HEK293 (cell line): Measurements from ENCODE around the gene EYA3.

Experiments
- CTCF ChIP-seq: fragments of 450-650 bp; formaldehyde crosslinking; IDR thresholded peaks from 2 replicates; pipeline ENCODE4 v1.5.1; 2016; ENCODE audit warnings: missing biosample characterization, missing genetic modification characterization
- KLF9 ChIP-seq: fragments of 450-650 bp; formaldehyde crosslinking; IDR thresholded peaks from 2 replicates; pipeline ENCODE4 v1.5.1; 2016; ENCODE audit warnings: missing biosample characterization, missing genetic modification characterization, low read depth
- MYNN ChIP-seq: fragments of 450-650 bp; formaldehyde crosslinking; IDR thresholded peaks from 2 replicates; pipeline ENCODE4 v1.5.1; 2016; ENCODE audit warnings: missing biosample characterization, missing genetic modification characterization, borderline replicate concordance
- REST ChIP-seq: fragments of 450-650 bp; formaldehyde crosslinking; IDR thresholded peaks from 2 replicates; pipeline ENCODE4 v1.5.1; 2016; ENCODE audit warnings: missing biosample characterization, missing genetic modification characterization
- SP2 ChIP-seq: fragments of 450-650 bp; formaldehyde crosslinking; IDR thresholded peaks from 2 replicates; pipeline ENCODE4 v1.5.1; 2016; ENCODE audit warnings: missing biosample characterization, missing genetic modification characterization
- ZBTB48 ChIP-seq: fragments of 450-650 bp; formaldehyde crosslinking; IDR thresholded peaks from 2 replicates; pipeline ENCODE4 v1.5.1; 2016; ENCODE audit warnings: missing biosample characterization, missing genetic modification characterization
- ZNF133 ChIP-seq: fragments of 450-650 bp; formaldehyde crosslinking; IDR thresholded peaks from 2 replicates; pipeline ENCODE4 v1.5.1; 2016; ENCODE audit warnings: missing biosample characterization, missing genetic modification characterization
- ZNF24 ChIP-seq: fragments of 450-650 bp; formaldehyde crosslinking; IDR thresholded peaks from 2 replicates; pipeline ENCODE4 v1.5.1; 2016; ENCODE audit warnings: missing biosample characterization, missing genetic modification characterization
- ZNF311 ChIP-seq: fragments of 450-650 bp; formaldehyde crosslinking; IDR thresholded peaks from 2 replicates; pipeline ENCODE4 v1.5.1; 2017; ENCODE audit warnings: missing biosample characterization, missing genetic modification characterization, borderline replicate concordance
- ZNF426 ChIP-seq: fragments of 450-650 bp; formaldehyde crosslinking; IDR thresholded peaks from 2 replicates; pipeline ENCODE4 v1.5.1; 2017; ENCODE audit warnings: missing biosample characterization, missing genetic modification characterization, mild to moderate bottlenecking, inconsistent platforms, moderate library complexity
- ZNF600 ChIP-seq: fragments of 450-650 bp; formaldehyde crosslinking; IDR thresholded peaks from 2 replicates; pipeline ENCODE4 v1.5.1; 2016; ENCODE audit warnings: missing biosample characterization, missing genetic modification characterization
- ZNF707 ChIP-seq: fragments of 450-650 bp; formaldehyde crosslinking; IDR thresholded peaks from 2 replicates; pipeline ENCODE4 v1.5.1; 2016; ENCODE audit warnings: missing biosample characterization, missing genetic modification characterization
- ZSCAN30 ChIP-seq: fragments of 450-650 bp; IDR thresholded peaks from 2 replicates; pipeline ENCODE4 v1.5.1; 2018; ENCODE audit warnings: missing biosample characterization, mild to moderate bottlenecking, missing genetic modification characterization, moderate library complexity

GRCh38 chr1:27993241-27993640, 95.2 kb downstream of the EYA3 start:
- TF ChIP-seq ZNF707 (tag by site-specific recombination): no peak
- no peak for TF ChIP-seq ZNF600 (tag by site-specific recombination)
- no peak for TF ChIP-seq CTCF
- no peak for TF ChIP-seq SP2 (tag by site-specific recombination)
- TF ChIP-seq ZSCAN30: no peak
- TF ChIP-seq ZNF426: no peak
- TF ChIP-seq KLF9 (tag by site-specific recombination): no peak
- TF ChIP-seq ZNF24: no peak
- TF ChIP-seq ZNF133: no peak
- TF ChIP-seq MYNN (tag by site-specific recombination): no peak
- TF ChIP-seq REST (tag by site-specific recombination): no peak
- no peak for TF ChIP-seq ZNF311 (tag by site-specific recombination)
- TF ChIP-seq ZBTB48 (tag by site-specific recombination): no peak
